Measurements from ENCODE around the gene TBXAS1.
A peak's percentile ranks its signal among the peaks of the same experiment; 100 is the strongest.

The TBXAS1 gene

DNA sequence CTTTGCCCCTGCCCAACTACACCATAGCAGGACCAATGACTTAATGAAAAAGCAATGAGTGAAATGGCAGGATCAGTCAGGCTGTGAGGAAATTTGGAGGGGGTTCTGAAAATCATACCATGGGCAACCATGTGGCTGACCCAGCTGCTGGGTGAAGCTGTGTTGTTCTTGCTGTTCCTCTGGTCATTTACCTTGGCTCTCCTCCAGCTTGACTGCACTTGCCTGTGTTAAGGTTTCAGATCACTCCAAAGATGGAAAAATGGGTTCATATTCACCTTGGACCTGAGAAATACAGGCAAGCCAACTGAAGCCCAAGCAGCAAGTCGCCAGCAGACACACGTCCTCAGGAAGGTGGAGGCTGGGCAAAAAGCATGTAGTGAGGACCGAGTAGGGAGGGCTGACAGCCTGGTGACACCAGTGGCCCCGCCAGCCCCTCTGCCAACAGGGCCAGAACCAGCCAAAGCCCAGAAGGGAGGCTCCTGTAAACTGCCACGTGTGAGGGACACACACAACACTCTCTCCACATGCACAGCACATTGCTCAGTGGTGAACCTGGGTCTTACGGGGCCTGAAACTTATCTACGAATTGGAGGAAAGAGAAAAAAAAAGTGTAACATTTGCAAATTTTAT lies 193.6 kb downstream of the TBXAS1 start:
- no peak for DNase-seq (ENCODE audit: low spot score)

DNA sequence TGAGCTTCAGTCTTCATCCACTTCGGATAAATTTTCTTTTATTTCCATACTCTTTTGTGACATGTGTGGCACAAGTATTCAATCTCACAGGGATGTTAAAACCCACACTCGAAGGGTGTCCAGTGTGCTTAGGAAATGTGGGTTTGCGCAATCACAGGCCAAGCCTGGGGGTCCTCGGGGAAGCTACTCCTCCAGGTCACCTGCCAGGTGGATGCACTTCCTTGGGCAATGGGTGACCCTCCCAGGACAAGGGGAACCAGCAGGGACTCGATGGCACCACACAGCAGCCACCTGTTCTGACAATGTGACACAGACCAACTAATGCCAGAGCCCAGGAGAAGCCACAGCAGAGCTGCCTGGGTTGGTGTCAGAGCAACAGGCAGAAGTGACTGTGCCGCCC lies 194.7 kb downstream of the TBXAS1 start:
- DNase-seq (ENCODE audit: low spot score), result no peak

DNA sequence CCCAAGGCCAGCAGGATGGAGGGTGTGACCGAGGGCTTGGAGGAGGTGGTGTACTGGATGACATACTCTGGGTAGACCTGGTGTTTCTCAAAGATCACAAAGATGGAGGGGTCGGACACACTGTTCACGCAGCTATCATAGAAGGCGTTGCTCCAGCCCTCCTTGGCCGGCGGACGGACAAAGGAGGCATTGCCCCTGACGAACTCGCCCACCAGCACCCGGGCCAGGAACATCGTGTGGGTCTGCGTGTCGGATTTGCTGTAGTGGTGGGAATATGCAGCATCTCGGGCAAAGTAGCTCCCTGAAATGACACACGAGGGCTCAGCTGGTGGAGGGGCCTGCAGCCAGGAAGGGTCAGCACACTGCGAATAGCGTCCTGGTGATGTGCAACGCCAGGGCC lies 195.5 kb downstream of the TBXAS1 start:
- DNase-seq (ENCODE audit: low spot score), result no peak

DNA sequence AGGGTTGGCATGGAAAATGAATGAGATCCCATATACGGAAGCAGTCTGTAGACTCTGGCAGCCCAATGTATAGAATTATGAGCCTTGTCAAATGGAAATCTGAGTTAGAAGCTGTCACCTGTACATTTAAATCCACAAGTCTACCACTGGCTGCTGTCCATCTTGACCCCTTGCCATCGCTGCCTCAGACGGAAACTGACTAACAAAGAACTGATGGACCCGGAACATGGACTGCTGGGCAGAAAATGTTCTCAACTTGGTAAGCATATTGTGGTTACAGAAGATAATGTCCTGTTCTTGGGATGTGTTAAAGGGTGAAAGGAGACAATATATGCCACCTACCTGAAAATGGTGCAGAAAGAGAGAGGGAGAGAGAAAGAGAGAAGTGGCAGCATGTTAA lies 196.2 kb downstream of the TBXAS1 start:
- DNase-seq (ENCODE audit: low spot score), result no peak

DNA sequence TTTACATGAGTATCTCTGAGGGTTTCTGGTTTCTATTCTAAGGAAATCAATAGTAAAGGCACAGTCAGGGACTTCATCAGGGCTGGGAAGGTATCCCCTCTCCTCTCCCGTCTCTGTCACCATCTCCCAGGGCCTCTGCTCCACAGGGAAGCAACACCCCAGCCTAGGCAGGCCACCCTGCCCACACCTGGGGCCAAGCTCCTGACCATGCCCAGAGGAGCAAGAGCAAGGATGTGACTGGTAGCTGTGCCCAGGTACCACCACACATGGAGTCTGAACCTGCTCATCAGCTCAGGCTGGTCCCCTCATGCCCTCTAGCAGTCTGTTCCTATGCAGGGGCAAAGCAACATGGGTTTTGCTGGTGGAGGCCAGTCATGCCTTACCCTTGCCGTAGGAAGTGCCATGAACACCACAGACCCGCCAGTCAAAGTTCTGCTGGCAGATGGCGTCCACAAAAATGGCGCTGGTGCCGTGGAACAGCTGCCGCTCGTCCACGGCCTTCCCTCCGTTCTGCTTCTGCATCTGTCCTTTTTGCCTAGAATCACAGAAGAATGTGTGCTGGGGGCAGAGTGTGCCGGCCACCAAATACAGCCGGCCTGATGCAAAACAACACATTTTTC lies 196.9 kb downstream of the TBXAS1 start:
- DNase-seq (ENCODE audit: low spot score), result no peak

DNA sequence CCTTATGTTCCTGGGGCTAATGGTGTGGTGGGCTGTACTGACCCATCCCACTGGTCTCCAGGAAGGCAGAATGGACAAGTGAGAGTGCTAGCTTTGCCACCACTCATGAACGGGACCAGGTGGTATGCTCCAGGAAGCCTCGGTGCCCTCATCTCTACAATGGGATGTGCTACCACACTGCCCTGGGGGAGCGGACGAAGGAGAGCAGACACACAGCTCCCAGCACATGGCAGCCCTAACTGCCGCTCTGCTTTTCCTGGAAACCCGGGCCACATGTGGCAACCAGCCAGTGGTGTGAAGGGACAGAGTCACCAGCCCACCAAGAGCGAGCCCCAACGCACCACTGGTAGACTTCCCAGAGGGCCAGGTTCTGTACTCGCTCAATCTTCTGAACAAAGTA lies 197.9 kb downstream of the TBXAS1 start:
- no peak for DNase-seq (ENCODE audit: low spot score)

DNA sequence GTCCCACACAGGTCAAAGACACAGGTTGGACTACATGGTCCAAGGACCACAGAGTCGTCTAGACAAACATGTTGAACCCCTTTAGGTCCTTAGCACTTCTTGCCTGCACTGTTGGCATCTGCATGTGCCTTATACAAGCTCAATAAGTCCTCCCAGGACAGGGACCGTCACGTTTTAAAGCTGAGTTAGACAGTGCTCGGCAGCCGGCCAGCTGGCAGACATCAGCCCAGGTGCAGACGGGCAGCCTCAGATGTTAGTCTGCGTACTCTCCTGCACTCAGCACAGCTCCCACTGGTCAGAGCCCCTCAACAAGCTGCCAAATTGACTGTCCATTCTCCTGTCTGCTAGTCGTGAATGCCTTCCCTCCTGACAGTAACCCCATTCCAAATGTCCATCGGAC lies 198.8 kb downstream of the TBXAS1 start:
- no peak for DNase-seq (ENCODE audit: low spot score)

DNA sequence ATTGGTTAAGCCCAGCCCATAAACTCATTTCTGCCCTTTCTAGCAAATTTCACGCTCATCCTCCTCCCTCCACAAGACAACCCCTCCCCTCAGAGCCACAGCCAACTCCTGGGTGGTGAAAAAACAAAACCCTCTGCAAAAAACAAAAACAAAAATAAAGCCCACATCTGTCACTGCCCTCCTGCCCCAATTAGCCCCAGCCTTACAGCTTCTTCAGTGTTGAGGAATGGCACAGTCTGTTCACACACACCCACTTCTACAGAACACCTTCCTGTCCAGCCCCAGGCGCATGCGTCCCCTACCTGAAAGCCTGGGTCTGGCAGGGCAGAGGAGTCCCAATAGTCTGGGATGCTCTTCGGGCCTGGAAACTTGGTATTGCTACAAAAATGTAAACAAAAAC lies 199.2 kb downstream of the TBXAS1 start:
- DNase-seq (ENCODE audit: low spot score), result no peak

DNA sequence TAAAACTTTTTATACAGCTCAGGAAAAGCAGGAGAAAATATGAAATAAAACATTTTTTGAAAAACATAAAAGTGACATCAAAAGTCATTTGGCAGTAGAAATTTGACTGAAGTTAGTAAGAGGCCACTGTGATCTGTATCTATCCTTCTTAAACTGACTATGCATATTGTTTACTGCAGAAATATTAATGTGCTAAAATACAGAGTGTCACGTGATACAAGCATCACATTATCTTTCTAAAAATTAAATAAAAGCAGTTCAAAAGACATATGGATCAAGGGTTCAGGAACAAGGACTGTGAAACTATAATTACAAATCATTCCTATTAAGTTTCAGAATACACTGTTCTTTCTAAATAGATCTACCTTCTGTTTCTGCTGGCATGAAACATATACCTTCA lies 200.0 kb downstream of the TBXAS1 start:
- DNase-seq (ENCODE audit: low spot score), result no peak

DNA sequence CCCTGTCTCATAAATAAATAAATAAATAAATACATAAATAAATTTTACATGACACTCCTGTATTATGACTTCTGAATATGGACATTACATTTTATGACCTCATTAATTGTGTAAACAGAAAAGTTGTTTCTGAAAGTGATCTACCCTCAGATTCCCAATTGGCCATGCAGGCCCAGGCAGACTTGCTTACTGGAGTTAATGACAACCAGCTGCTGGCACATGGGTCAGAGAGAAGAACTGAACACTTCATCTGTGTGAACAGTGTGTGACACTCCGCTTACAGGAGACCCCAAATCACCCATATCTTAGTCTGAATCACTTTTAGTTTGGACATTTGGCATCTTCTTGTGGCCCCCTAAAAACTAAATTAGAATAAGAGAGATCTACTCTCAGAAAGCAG lies 202.3 kb downstream of the TBXAS1 start:
- no peak for DNase-seq (ENCODE audit: low spot score)

DNA sequence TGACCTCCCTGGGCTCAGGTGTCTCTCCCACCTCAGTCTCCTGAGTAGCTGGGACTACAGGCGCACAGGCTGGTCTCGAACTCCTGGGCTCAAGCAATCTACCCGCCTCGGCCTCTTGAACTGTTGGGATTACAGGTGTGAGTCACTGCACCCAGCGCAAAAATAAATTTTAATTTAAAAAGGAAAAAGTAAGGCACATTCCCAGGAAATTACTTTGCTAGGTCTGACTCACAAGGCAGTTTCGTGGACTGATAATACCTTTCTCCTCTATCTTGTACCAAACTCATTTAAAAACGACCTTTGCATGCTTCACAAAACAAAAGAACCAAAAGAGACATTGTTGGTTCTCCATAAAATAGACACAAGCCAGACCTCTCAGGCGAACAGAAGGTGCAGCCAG lies 204.0 kb downstream of the TBXAS1 start:
- DNase-seq (ENCODE audit: low spot score), result no peak

DNA sequence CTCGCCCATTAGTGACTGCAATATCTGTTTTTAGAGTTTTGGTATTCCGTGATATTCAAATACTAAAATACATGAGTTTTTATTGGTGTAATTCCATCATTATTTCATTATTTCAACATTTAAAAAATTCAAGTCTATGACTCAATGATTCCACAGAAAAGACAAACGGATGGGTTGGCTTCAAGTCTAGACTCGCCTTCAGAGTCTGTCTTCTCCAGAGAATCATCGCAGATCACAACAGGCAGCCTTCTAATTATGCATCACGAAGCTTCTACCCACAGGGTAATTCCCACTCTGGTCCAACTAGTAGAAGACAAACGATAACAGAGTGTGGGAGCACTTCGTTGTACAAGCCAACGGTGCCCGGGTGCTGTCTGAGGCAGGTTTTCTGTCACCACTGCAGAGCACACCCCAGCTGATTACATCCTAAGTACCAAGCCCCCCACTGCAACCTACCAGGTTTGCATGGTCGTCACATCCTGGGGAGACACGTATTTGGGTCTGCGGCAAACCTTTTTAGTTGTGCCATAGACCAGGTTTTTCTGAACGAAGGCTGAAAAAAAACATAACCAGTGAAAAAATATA lies 204.8 kb downstream of the TBXAS1 start:
- DNase-seq (ENCODE audit: low spot score), result no peak

DNA sequence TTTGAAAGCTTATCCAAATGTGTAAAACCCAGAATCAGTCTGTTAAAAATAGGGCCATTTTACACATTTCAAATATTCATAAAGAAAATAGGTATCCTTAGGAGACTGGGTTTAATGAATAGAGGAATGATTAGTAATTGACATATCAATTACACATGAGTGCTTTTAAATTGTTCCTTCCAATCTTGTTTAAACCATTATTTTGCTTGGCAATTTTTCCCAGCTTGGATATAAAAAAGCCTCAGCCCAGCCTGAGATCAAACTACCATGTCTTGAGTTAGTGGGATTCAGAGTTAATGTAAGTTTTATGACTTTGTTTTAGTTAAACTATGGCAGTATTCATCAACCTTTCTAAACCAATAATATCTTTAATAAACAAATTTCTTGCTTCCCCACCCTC lies 205.4 kb downstream of the TBXAS1 start:
- DNase-seq (ENCODE audit: low spot score), result no peak

DNA sequence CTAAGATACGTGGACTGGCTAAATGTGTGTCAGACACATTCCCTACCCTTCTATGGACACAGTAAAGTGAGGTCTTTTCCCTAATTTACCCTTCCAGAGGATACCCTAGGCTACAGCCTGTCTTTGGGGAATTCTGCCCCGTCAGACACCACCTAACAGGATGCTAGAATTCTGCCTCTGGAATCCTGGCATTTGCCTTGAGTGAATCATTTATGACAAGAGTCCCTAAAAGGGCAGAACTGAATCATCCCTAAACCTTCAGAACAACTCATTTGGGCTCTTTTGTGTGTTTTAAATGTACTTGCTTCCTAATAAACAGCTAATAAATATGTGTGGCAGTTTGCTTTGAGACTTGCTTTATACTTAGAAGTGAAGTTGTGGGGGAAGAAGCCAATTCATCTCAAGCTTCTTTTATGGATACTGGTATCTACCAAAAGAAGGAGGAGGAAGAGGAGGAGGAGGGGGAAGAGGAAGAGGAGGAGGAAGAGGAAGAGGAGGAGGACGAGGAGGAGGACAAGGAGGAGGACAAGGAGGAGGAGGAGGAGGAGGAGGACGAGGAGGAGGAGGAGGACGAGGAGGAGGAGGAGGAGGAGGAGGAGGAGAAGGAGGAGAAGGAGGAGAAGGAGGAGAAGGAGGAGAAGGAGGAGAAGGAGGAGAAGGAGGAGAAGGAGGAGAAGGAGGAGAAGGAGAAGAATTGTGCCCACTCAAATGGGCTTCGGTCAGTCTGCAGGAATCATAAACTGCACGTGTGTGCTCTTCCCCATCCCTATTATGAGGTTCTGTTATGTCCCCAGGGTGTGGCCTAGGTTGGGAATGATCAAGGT lies 206.5 kb downstream of the TBXAS1 start:
- no peak for DNase-seq (ENCODE audit: low spot score)

DNA sequence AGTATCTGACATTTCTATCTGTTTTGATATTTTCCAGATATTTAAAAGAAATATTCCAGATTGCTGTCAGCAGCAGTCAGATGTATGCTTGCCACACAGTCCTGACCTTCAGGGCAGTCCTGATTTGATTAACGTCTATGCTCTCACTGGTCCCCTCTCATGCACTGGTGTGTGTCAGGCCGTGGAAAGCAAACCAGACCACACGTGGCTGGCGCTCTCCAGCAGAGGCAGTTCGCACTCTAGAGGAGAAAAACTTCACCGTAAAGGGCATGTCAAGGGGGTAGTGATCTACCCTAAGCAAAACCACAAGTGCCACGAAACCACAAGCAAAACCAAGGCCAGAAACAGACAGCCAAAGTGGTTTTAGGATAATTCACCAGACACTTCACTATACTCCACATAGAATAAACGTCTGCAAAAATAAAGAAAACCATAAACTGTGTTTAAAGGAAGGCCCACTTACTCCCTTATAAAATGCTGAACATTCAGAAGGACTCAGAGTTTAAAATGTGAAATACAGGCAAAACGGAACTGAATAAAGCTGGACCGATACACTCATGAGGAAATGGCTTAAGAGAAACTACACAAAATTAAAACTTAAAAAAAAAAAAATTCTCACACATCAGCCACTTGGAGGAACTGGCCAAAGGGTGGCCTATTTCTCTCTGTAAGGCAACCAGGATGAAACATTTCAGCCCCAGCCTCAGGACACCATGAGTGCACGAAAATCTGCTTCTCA lies 207.3 kb downstream of the TBXAS1 start:
- DNase-seq (ENCODE audit: low spot score), result peak; percentile 13

DNA sequence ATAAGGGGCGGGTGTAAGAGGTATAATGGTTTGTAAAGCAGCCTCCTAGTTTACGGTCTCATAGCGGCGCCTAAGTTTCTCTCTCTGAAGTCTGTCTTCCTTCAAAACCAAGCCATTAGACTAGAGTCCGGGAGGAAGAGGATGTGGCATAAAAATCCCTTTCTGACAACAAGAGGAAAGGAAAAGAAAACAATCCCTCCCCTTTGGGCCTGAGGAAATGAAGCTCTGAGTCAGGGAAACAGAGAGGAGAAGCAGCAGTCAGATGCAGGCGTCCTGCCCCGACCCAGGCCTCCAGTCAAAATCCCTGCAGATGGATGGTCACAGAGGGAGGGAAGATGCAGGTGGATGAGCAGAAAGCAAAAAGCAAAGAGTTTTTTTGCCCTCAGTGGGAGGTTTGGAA lies 210.0 kb downstream of the TBXAS1 start:
- no peak for DNase-seq (ENCODE audit: low spot score)

DNA sequence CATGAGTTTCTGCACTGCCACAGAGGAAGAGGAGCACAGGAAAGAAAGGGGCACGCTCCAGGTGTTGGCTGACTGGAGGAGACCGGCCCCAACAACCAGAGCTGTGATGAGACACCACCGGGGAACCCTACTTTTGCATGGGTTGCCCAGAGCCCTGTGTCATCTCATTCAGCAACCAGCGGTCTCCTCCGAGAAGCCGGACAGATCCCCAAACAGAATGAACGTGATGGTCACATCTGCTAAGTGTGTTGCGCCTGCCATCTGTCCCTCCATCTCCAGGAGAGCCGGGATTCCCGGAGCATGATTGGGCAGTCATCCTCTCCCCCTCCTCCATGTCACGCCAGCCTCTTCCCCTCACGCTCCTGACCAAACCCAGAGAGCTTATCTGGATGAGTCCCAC lies 210.8 kb downstream of the TBXAS1 start:
- DNase-seq (ENCODE audit: low spot score), result no peak

DNA sequence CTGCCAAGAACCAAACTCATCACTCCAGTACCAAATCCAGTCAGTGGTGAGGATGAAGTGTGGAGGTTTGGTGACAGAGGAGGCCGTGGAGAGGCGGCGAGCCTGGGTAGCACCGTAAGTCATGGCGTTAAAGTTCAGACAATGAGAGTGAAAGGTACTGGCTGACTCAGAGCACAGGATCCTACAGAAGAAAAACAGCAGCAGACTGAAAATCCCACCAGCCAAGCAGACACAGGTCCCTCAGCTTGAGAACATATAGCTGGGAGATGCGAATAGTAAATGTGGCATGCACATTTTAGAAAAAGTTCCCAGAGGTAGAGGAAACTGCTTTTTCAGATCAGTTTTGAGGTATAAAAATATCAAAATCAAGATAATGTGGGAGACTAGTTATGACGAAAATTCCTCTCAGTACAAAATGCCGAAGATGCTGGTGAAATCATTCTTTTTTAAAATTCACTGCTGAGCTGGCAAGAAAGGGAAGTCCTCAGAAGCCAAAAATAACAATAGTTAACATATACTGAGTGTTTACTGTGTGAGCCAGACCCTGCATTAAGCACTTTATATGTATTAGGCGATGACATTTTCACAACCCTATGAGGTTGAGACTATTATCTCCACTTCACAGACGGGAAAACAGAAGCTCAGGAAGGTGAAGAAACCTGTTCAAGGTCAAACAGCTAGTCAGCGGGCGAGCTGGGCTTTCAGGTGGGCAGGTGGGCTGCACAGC lies 212.8 kb downstream of the TBXAS1 start:
- DNase-seq (ENCODE audit: low spot score), result no peak

DNA sequence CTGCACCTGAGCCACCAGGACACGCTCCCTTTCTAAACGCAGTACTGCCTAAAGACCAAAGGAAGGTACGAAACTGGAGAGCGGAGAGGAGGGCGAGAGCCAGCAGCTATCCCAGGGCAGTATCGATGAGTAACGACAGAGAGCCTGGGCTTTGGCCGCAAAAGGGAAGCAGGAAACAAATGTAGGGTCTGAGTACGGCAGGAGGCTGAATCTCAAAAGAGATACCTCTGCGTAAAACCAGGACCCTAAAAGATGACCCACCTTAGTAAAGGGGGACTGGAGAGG lies 213.3 kb downstream of the TBXAS1 start:
- DNase-seq (ENCODE audit: low spot score), result no peak

DNA sequence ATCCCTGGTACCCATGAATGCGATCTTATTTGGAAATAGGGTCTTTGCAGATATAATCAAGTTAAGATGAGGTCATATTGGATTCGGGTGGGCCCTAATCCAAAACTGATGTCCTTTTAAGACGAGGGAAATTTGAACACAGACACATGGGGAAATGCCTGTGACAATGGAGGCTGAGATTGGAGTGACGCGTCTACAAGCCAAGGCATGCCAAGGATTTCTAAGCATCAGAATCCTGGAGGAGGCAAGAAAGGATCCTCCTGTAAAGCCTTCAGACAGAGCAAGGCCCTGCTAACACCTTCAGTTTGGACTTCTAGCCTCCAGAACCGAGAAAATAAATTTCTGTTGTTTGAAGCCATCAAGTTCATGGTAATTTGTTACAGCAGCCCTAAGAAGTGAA lies 215.2 kb downstream of the TBXAS1 start:
- no peak for DNase-seq (ENCODE audit: low spot score)

DNA sequence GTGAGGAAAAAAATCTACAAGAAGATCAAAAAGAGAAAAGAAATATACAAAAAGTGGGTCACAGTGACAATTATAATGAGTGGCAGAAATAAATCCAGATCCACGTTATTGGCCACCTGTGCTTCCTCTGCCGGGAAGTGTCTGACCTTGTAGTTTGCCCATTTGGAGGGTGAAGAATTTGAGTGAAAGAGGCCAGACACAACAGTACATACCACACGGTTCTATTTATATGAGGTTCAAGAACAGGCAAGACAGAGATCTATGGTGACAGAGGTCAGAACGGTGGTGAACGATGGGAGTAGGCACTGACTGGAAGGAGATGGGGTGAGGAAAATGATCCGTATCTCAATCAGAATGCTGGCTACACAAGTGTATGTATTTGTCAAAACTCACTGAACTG lies 216.6 kb downstream of the TBXAS1 start:
- DNase-seq (ENCODE audit: low spot score), result no peak

DNA sequence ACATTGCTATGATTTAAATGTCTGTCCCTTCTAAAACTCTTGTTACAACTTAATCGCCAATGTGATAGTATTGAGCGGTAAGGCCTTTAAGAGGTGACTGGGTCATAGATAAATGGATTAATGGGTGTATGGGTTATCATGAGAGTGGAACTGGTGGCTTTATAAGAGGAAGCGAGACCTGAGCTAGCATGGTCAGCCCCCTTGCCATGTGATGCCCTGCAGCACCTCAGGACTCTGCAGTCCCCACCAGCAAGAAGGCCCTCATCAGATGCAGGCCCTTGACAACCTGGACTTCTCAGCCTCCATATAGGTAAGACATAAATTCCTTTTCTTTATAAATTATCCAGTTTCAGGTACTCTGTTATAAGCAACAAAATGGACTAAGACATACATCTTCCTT lies 218.1 kb downstream of the TBXAS1 start:
- DNase-seq (ENCODE audit: low spot score), result no peak

Data from CD4-positive, alpha-beta T cell treated with Interleukin-15 for 4 hours (primary cell).